Gastroesophageal sphincter (tissue), 3 donors: ENCODE results near the gene MGRN1.

Experiments
- EP300 ChIP-seq: sonication (generic); formaldehyde crosslinking; IDR thresholded peaks from one replicate; pipeline ENCODE4 v1.6.1; 2017; ENCODE audit warnings: antibody characterized with exemption, mild to moderate bottlenecking
- TF ChIP-seq, protein P1 (sequence below), 4 experiments: fragments of 200-600 bp in 2 of 4; fragments of 450-650 bp in 2 of 4; sonication (generic) in 1 of 4; IDR thresholded peaks; one replicate each; pipeline ENCODE4 v1.5.1; 2017 to 2019; ENCODE audit warnings: antibody characterized with exemption in 4 of 4, mild to moderate bottlenecking in 2 of 4, moderate library complexity in 2 of 4

GRCh38 chr16:4678596-4678995 lies 54.0 kb downstream of the MGRN1 start:
- TF ChIP-seq EP300: no peak
- TF ChIP-seq, protein P1, sequence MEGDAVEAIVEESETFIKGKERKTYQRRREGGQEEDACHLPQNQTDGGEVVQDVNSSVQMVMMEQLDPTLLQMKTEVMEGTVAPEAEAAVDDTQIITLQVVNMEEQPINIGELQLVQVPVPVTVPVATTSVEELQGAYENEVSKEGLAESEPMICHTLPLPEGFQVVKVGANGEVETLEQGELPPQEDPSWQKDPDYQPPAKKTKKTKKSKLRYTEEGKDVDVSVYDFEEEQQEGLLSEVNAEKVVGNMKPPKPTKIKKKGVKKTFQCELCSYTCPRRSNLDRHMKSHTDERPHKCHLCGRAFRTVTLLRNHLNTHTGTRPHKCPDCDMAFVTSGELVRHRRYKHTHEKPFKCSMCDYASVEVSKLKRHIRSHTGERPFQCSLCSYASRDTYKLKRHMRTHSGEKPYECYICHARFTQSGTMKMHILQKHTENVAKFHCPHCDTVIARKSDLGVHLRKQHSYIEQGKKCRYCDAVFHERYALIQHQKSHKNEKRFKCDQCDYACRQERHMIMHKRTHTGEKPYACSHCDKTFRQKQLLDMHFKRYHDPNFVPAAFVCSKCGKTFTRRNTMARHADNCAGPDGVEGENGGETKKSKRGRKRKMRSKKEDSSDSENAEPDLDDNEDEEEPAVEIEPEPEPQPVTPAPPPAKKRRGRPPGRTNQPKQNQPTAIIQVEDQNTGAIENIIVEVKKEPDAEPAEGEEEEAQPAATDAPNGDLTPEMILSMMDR (IDR thresholded peaks at IDR 0.05): no peak
